Measurements from ENCODE around the gene IFT122.

DNA sequence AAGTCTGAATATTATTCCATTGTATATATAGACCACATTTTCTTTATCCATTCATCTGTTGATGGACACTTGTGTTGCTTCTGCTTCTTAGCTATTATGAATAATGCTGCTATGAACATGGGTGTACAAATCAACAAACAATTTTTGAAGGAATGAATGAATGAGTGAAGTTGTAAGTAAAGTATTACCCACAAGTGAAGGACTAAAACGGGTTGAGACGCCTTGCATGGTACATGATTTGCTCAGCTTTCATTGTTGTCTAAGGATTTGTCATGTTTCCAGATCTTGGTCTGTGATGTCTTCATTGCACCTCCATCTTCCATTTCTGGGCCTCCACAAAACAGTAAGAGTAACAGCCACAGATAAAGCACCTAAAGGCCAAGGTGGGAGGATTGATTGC lies 20.5 kb downstream of the IFT122 start:
- TF ChIP-seq POLR2A (IDR thresholded peaks at IDR 0.05) (no peak), POLR2AphosphoS5 (IDR thresholded peaks at IDR 0.05) (no peak)
- TF ChIP-seq, protein P1, sequence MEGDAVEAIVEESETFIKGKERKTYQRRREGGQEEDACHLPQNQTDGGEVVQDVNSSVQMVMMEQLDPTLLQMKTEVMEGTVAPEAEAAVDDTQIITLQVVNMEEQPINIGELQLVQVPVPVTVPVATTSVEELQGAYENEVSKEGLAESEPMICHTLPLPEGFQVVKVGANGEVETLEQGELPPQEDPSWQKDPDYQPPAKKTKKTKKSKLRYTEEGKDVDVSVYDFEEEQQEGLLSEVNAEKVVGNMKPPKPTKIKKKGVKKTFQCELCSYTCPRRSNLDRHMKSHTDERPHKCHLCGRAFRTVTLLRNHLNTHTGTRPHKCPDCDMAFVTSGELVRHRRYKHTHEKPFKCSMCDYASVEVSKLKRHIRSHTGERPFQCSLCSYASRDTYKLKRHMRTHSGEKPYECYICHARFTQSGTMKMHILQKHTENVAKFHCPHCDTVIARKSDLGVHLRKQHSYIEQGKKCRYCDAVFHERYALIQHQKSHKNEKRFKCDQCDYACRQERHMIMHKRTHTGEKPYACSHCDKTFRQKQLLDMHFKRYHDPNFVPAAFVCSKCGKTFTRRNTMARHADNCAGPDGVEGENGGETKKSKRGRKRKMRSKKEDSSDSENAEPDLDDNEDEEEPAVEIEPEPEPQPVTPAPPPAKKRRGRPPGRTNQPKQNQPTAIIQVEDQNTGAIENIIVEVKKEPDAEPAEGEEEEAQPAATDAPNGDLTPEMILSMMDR (IDR thresholded peaks at IDR 0.05 in 8 of 11, conservative IDR thresholded peaks at IDR 0.05 in 3 of 11), result no peak

Measured in spleen (tissue), 7 donors.